SK-N-SH (cell line): ENCODE results near the gene SIGLEC8. TPM values are rescaled to one million over a fixed set of nuclear protein-coding genes. Genes with fewer than 3 reads are reported as not detected.

Source experiments
- CTCF ChIA-PET: fragments of 300-600, 350-600 bp; formaldehyde crosslinking; extraction: SDS; loops from one replicate; lab custom pipeline; 2021; lab: Yijun Ruan, JAX
- POLR2A ChIA-PET: fragments of 350-600 bp; sonication (Branson Sonifier 250); formaldehyde crosslinking; extraction: SDS; loops from one replicate; lab custom pipeline; 2020; ENCODE audit warnings: antibody characterized with exemption, inconsistent platforms; lab: Yijun Ruan, JAX
- DNase-seq: peaks from one replicate; pipeline ENCODE4 v3.0.0; 2012
- H2AFZ ChIP-seq: fragments of 200-600 bp; sonication (generic); 2 replicates; pipeline ENCODE4 v1.8.1; 2016; ENCODE audit warnings: antibody characterized with exemption, mild to moderate bottlenecking, low read depth
- H3F3A ChIP-seq: fragments of 200-600 bp; sonication (generic); replicated peaks from 2 replicates; pipeline ENCODE3; 2016; ENCODE audit warnings: antibody characterized with exemption, mild to moderate bottlenecking; ENCODE audit not compliant: insufficient read depth
- H3K27ac ChIP-seq, 2 experiments: fragments of 200-500 bp in 1 of 2; fragments of 200-600 bp in 1 of 2; sonication (Bioruptor generic) in 1 of 2; sonication (generic), shearing (Covaris generic) in 1 of 2; 2 replicates each; pipeline versions ENCODE4 v1.5.1 to v1.6.1; 2014 to 2016; ENCODE audit warnings: low read depth in 2 of 2, inconsistent platforms in 1 of 2, low read length in 1 of 2, mild to moderate bottlenecking in 1 of 2, mixed read lengths in 1 of 2
- H3K27me3 ChIP-seq: fragments of 200-600 bp; sonication (generic), shearing (Covaris generic); 2 replicates; pipeline ENCODE4 v1.6.1; 2016; ENCODE audit warnings: mixed run types; ENCODE audit not compliant: insufficient read depth
- H3K36me3 ChIP-seq, 2 experiments: fragments of 200-500 bp in 1 of 2; fragments of 200-600 bp in 1 of 2; sonication (Bioruptor generic) in 1 of 2; sonication (generic) in 1 of 2; replicated peaks in 1 of 2; 2 replicates each; pipeline versions ENCODE3 to v1.5.1; 2014 to 2016; ENCODE audit warnings: low read length in 1 of 2, mild to moderate bottlenecking in 1 of 2; ENCODE audit not compliant: insufficient read depth in 2 of 2, control insufficient read depth in 1 of 2
- H3K4me1 ChIP-seq, 2 experiments: fragments of 200-500 bp in 1 of 2; fragments of 200-600 bp in 1 of 2; sonication (Bioruptor generic) in 1 of 2; sonication (generic), shearing (Covaris generic) in 1 of 2; 2 replicates each; pipeline versions ENCODE4 v1.5.1 to v1.6.1; 2014 to 2016; ENCODE audit warnings: low read depth in 1 of 2, low read length in 1 of 2, mixed run types in 1 of 2; ENCODE audit not compliant: insufficient read depth in 2 of 2, control insufficient read depth in 1 of 2
- H3K4me2 ChIP-seq: fragments of 200-600 bp; sonication (generic), shearing (Covaris generic); 2 replicates; pipeline ENCODE4 v1.6.1; 2017; ENCODE audit warnings: mixed run types
- H3K4me3 ChIP-seq, 2 experiments: fragments of 200-500 bp in 1 of 2; fragments of 200-600 bp in 1 of 2; sonication (Bioruptor generic) in 1 of 2; sonication (generic), shearing (Covaris generic) in 1 of 2; 2 replicates each; pipeline versions ENCODE4 v1.5.1 to v1.8.1; 2014 to 2016; ENCODE audit warnings: low read depth in 2 of 2, inconsistent platforms in 1 of 2, low read length in 1 of 2, mild to moderate bottlenecking in 1 of 2, mixed read lengths in 1 of 2, moderate library complexity in 1 of 2
- H3K79me2 ChIP-seq: fragments of 200-600 bp; sonication (generic); 2 replicates; pipeline ENCODE4 v1.8.1; 2017; ENCODE audit warnings: mild to moderate bottlenecking; ENCODE audit not compliant: insufficient read depth
- H3K9ac ChIP-seq: fragments of 200-600 bp; sonication (generic); 2 replicates; pipeline ENCODE4 v1.6.1; 2017; ENCODE audit warnings: mixed run types
- H3K9me2 ChIP-seq: fragments of 200-600 bp; sonication (generic); 2 replicates; pipeline ENCODE4 v1.6.1; 2017; ENCODE audit warnings: mixed run types
- H3K9me3 ChIP-seq: fragments of 200-600 bp; sonication (generic); 2 replicates; pipeline ENCODE4 v1.6.1; 2017; ENCODE audit warnings: mixed run types, mild to moderate bottlenecking, moderate library complexity
- H4K20me1 ChIP-seq: fragments of 200-600 bp; sonication (generic); 2 replicates; pipeline ENCODE4 v1.6.1; 2017; ENCODE audit warnings: mild to moderate bottlenecking, mixed run types; ENCODE audit not compliant: insufficient read depth
- CHD2 ChIP-seq: fragments of 150-350 bp; IDR thresholded peaks from 2 replicates; pipeline ENCODE4 v1.6.1; 2018; ENCODE audit warnings: low read length; ENCODE audit not compliant: partially characterized antibody
- CTCF ChIP-seq: fragments of 200-600 bp; sonication (generic); IDR thresholded peaks from 2 replicates; pipeline ENCODE4 v1.6.1; 2017; ENCODE audit warnings: antibody characterized with exemption, mild to moderate bottlenecking, moderate library complexity
- EZH2phosphoT487 ChIP-seq: fragments of 200-600 bp; sonication (generic); IDR thresholded peaks from 2 replicates; pipeline ENCODE4 v1.6.1; 2017; ENCODE audit warnings: low read depth, mixed run types, mild to moderate bottlenecking, antibody characterized with exemption, moderate library complexity, borderline replicate concordance
- GATA2 ChIP-seq: sonication (generic); formaldehyde crosslinking; IDR thresholded peaks from 2 replicates; pipeline ENCODE4 v1.5.0; 2020; ENCODE audit warnings: mild to moderate bottlenecking, missing genetic modification reagents
- IRF3 ChIP-seq: fragments of 150-350 bp; IDR thresholded peaks from 2 replicates; pipeline ENCODE4 v1.6.1; 2016; ENCODE audit warnings: mild to moderate bottlenecking, low read depth, low read length
- MEF2A ChIP-seq: IDR thresholded peaks from 2 replicates; pipeline ENCODE4 v1.4.0; 2012; ENCODE audit warnings: low read depth, borderline replicate concordance
- RAD21 ChIP-seq: IDR thresholded peaks from 2 replicates; pipeline ENCODE4 v1.6.1; 2012; ENCODE audit warnings: mild to moderate bottlenecking, low read length
- RCOR1 ChIP-seq: fragments of 150-350 bp; IDR thresholded peaks from 2 replicates; pipeline ENCODE4 v1.6.1; 2017; ENCODE audit warnings: antibody characterized with exemption, low read length
- RFX5 ChIP-seq: IDR thresholded peaks from 2 replicates; pipeline ENCODE4 v1.6.1; 2012; ENCODE audit warnings: mild to moderate bottlenecking, improper control_type of control experiment, low read length
- SMC3 ChIP-seq: IDR thresholded peaks from 2 replicates; pipeline ENCODE4 v1.6.1; 2012; ENCODE audit warnings: low read depth, low read length, improper control_type of control experiment
- TAF1 ChIP-seq: IDR thresholded peaks from 2 replicates; pipeline ENCODE4 v1.6.1; 2012; ENCODE audit warnings: low read depth, mild to moderate bottlenecking, low read length, moderate library complexity, borderline replicate concordance
- TCF12 ChIP-seq: IDR thresholded peaks from 2 replicates; pipeline ENCODE4 v1.4.0; 2012
- YY1 ChIP-seq: IDR thresholded peaks from 2 replicates; pipeline ENCODE4 v1.4.0; 2012; ENCODE audit warnings: low read depth, mild to moderate bottlenecking
- WGBS: methylation state at CpG from one replicate; pipeline ENCODE4 v1.1.6; 2017; ENCODE audit warnings: low lambda C conversion rate; 5-methylcytosine and 5-hydroxymethylcytosine counted together
- polyA plus RNA-seq, 3 experiments: library from polyadenylated mRNA; depleted of rRNA; stranded (reverse); fragments of >200 nt; gene quantifications; 2 replicates each; pipeline ENCODE4 v1.2.3, GENCODE V29; 2012
- TF ChIP-seq, protein P1 (sequence below): IDR thresholded peaks from 2 replicates; pipeline ENCODE4 v1.6.1; 2012; ENCODE audit warnings: mild to moderate bottlenecking, low read depth, low read length, moderate library complexity
- TF ChIP-seq, protein P2 (sequence below): IDR thresholded peaks from 2 replicates; pipeline ENCODE4 v1.4.0; 2012; ENCODE audit warnings: low read depth, borderline replicate concordance

SIGLEC8 gene
- polyA plus RNA-seq, 1 of the 3 experiments (the other 2 are of a cell fraction) = not detected

DNA sequence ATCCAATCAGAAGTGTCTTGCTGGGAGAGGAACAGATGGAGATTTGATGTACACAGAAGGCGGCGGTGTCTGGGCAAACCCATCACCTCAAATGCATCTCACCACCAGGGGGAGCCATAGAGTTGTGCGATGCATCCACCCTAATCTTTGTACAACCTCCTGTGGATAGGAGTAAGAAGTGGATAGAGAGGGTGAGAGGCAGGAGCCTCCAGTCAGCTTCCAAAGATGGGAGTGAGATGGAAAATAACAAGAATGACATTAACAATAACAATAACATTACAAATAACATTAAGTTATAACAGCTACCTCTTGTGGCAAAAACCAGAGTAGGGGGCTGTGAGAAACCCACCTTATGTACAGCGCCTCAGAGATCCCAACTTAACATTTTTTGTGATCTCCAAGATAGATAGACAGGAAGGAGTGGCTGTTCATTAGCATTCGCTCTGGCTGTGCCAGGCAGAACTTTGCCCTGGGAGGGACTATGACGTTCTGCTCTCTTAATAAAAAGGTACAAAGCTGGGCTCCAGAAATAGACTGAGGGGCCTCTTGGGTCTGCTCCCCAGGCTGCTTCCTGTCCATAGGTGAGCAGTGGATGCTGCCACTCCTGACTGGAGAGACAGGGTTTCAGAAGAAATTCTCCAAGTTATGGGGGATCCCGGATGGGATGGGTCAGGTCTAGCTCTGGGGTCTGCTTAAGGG lies 14.9 kb upstream of the SIGLEC8 start:
- 9% methylated on average over 6 of the region's 7 CpGs for WGBS
- ChIA-PET POLR2A (no interaction called here), CTCF (interaction anchor here (0.5 to 6.8 kb wide), 49 partner anchors 8 to 378 kb away, joined by 3 to 137 read pairs (median 4); partner anchors contain the start of genes SIGLEC14 and SIGLEC8)

GRCh38 chr19:51472607-51473006 lies 14.4 kb upstream of the SIGLEC8 start:
- no peak overlapping the region for H3K4me3 ChIP-seq
- no peaks in the 10 kb centered on the region for H3K9me3 ChIP-seq
- WGBS = 0% methylated on average over 4 of the region's 4 CpGs
- TF ChIP-seq, protein P1, sequence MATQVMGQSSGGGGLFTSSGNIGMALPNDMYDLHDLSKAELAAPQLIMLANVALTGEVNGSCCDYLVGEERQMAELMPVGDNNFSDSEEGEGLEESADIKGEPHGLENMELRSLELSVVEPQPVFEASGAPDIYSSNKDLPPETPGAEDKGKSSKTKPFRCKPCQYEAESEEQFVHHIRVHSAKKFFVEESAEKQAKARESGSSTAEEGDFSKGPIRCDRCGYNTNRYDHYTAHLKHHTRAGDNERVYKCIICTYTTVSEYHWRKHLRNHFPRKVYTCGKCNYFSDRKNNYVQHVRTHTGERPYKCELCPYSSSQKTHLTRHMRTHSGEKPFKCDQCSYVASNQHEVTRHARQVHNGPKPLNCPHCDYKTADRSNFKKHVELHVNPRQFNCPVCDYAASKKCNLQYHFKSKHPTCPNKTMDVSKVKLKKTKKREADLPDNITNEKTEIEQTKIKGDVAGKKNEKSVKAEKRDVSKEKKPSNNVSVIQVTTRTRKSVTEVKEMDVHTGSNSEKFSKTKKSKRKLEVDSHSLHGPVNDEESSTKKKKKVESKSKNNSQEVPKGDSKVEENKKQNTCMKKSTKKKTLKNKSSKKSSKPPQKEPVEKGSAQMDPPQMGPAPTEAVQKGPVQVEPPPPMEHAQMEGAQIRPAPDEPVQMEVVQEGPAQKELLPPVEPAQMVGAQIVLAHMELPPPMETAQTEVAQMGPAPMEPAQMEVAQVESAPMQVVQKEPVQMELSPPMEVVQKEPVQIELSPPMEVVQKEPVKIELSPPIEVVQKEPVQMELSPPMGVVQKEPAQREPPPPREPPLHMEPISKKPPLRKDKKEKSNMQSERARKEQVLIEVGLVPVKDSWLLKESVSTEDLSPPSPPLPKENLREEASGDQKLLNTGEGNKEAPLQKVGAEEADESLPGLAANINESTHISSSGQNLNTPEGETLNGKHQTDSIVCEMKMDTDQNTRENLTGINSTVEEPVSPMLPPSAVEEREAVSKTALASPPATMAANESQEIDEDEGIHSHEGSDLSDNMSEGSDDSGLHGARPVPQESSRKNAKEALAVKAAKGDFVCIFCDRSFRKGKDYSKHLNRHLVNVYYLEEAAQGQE = no peak
- TF ChIP-seq IRF3 (no peak), EZH2phosphoT487 (no peak), SMC3 (no peak), RFX5 (no peak), YY1 (no peak), RCOR1 (no peak), TAF1 (no peak), GATA2 (CRISPR knock-in tag) (no peak), MEF2A (no peak), CHD2 (no peak)
- TF ChIP-seq, protein P2, sequence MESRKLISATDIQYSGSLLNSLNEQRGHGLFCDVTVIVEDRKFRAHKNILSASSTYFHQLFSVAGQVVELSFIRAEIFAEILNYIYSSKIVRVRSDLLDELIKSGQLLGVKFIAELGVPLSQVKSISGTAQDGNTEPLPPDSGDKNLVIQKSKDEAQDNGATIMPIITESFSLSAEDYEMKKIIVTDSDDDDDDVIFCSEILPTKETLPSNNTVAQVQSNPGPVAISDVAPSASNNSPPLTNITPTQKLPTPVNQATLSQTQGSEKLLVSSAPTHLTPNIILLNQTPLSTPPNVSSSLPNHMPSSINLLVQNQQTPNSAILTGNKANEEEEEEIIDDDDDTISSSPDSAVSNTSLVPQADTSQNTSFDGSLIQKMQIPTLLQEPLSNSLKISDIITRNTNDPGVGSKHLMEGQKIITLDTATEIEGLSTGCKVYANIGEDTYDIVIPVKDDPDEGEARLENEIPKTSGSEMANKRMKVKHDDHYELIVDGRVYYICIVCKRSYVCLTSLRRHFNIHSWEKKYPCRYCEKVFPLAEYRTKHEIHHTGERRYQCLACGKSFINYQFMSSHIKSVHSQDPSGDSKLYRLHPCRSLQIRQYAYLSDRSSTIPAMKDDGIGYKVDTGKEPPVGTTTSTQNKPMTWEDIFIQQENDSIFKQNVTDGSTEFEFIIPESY = no peak

More for the DNA sequence above, 14.9 kb upstream of the SIGLEC8 start:
- H3K27ac ChIP-seq = no peak overlapping the region
- peaks cover 20% of the 10 kb centered on the region; the same call in 1 of the 2 replicates for H3K27me3 ChIP-seq
- TF ChIP-seq CTCF = peak; percentile 81
- peak; percentile 71 for TF ChIP-seq RAD21
- peak; percentile 78 for TF ChIP-seq SMC3
- TF ChIP-seq TCF12 = no peak
- TF ChIP-seq, all 33 proteins: peak for 3
- Histone ChIP-seq H3K36me3 (no peaks in the 10 kb centered on the region), H3K4me2 (no peak overlapping the region), H3K79me2 (no peaks in the 10 kb centered on the region), H4K20me1 (no peaks in the 10 kb centered on the region), H3K9me3 (no peaks in the 10 kb centered on the region), H3K4me1 (no peaks in the 10 kb centered on the region), H3K4me3 (no peak overlapping the region), H3K9ac (no peak overlapping the region), H3K9me2 (no peaks in the 10 kb centered on the region), H3F3A (no peaks in the 10 kb centered on the region), H2AFZ (no peak overlapping the region)
- DNase-seq = peak; percentile 69

More at GRCh38 chr19:51472607-51473006, 14.4 kb upstream of the SIGLEC8 start:
- Histone ChIP-seq H3F3A (no peaks in the 10 kb centered on the region), H3K79me2 (no peaks in the 10 kb centered on the region), H2AFZ (no peak overlapping the region), H3K27me3 (peaks cover 18% of the 10 kb centered on the region; the same call in 1 of the 2 replicates), H3K4me2 (no peak overlapping the region), H3K27ac (no peak overlapping the region), H4K20me1 (no peaks in the 10 kb centered on the region), H3K9me2 (no peaks in the 10 kb centered on the region), H3K36me3 (no peaks in the 10 kb centered on the region), H3K9ac (no peak overlapping the region), H3K4me1 (no peaks in the 10 kb centered on the region)
- ChIA-PET POLR2A (no interaction called here), CTCF (interaction anchor here (0.6 to 6.8 kb wide), 43 partner anchors 8 to 309 kb away, joined by 3 to 137 read pairs (median 5); partner anchors contain the start of genes SIGLEC14 and SIGLEC8)
- DNase-seq = no peak
